Measurements from ENCODE around the gene B4GALT4.
"Not testable (repeated sequence)": the region's sequence is repeated elsewhere in the genome, so short reads cannot be mapped to it uniquely, and the experiment has no call there.

Gene B4GALT4

DNA sequence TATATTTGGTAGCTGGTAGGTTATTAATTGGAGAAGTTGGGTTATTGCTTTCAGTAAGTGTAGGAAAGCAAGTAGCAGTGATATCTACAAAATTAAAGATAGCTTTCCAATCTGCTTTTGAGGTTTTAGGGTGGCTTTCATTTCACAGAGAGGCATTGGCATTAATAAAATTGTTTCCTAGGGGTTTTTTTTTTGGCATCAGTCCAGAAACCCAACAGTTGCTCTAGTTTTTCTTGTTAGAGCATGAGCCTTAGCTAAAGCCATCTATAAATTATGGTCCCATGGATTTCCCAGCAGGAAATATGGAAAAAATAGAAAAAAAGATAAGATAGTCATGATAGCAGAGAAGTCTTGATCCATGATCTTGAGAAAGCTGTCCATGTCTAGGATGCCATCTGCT, 3.0 kb upstream of the B4GALT4 start:
- H3K27ac ChIP-seq, result no peak overlapping the region
- TF ChIP-seq CTCF (conservative IDR thresholded peaks at IDR 0.05), result no peak

- H3K27ac ChIP-seq, result not testable (repeated sequence)
Measured at GRCh38 chr3:119243058-119243529, 2.4 kb upstream of the B4GALT4 start.

GRCh38 chr3:119242387-119243057, 1.8 kb upstream of the B4GALT4 start:
- H3K27ac ChIP-seq, result not testable (repeated sequence)

DNA sequence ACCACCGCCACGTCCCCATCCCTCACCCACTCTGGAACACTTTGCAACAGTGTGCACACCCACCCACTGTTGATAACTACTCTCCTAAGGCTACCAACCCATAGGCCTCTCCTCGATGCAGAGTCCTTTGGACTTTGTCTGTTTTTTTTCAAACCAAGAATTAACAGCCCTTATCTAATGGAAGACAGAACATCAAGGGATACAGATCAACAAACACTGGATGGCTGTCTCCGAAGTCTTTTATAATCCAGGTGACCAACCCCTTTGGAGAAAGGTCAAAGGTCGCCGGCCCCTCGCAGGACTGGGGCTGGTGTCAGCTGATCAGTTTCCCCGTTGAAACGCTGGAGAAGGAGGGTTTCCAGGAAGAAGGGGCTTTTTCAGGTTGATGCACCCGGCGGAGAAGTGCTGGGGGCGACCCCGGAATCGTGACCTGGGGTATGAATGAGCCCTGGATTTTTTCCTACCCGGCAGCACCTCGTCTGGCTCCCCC, 532 bp downstream of the B4GALT4 start:
- TF ChIP-seq CTCF (conservative IDR thresholded peaks at IDR 0.05), result no peak
- peak overlapping the region; percentile 85 for H3K27ac ChIP-seq

GRCh38 chr3:119239206-119239820, 1.4 kb downstream of the B4GALT4 start:
- H3K27ac ChIP-seq, result peak overlapping the region; percentile 85
- no peak for TF ChIP-seq CTCF (conservative IDR thresholded peaks at IDR 0.05)

- no peak for TF ChIP-seq CTCF (conservative IDR thresholded peaks at IDR 0.05)
- no peak overlapping the region for H3K27ac ChIP-seq
Measured at GRCh38 chr3:119238363-119238762, 2.3 kb downstream of the B4GALT4 start.

DNA sequence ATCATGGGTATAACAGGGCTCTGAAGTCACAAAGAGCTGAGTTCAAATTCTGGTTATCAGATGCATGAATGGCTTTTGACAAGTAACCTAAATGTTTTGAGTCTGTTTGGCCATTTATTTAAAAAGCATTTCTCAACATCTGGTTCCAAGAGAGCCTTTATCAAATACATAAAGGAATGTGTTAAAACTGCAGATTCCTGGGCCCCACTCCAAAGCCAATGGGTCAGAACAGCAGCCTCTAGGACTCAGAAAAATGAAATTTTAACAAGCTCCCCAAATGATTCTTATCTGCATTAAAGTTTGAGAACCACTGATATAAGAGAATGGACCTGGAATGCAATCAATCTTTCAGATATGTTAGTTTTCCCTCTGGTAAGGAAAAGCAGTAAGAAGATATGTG, 3.4 kb downstream of the B4GALT4 start:
- TF ChIP-seq CTCF (conservative IDR thresholded peaks at IDR 0.05), result no peak
- H3K27ac ChIP-seq, result no peak overlapping the region

DNA sequence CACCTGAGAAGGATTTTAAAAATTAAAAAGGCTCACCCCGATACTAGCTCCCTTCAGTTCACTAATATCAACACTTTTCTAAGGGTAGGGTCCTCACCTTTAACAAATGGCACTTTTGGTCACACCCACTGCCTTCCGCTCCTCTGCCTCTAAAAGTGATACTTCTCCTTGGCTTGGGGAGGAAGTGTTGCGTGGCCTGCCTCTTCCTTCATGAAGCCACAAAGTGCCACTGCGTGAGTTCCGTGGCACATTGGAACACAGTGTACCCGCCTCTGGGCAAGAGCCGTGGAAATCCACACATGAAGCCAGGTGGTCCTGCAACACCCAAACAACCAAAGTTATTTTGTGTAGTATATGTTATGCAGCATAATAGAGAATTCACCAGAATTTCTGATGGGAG, 3.9 kb downstream of the B4GALT4 start:
- TF ChIP-seq CTCF (conservative IDR thresholded peaks at IDR 0.05), result no peak
- no peak overlapping the region for H3K27ac ChIP-seq

Data from VCaP (cell line).